CD4-positive, alpha-beta memory T cell (primary cell): ENCODE measurements around the gene HSPB6. TPM values are rescaled to one million over a fixed set of nuclear protein-coding genes. Genes with fewer than 3 reads are reported as not detected.

Experiments used
- CTCF ChIA-PET: fragments of 350-600 bp; sonication (Branson Sonifier 250); formaldehyde crosslinking; loops from one replicate; lab custom pipeline; 2021; ENCODE audit warnings: inconsistent platforms; ENCODE audit not compliant: partially characterized antibody; lab: Charles Lee
- POLR2A ChIA-PET: fragments of 350-600 bp; sonication (Branson Sonifier 250); formaldehyde crosslinking; loops from one replicate; lab custom pipeline; 2021; ENCODE audit not compliant: partially characterized antibody; lab: Charles Lee
- DNase-seq, 5 donors: peaks; one replicate each; pipeline versions ENCODE4 v3.0.0 to v3.0.0-alpha.2; 2020 to 2022; ENCODE audit warnings: mixed read lengths in 1 of 5
- H3K27ac ChIP-seq: one replicate; pipeline ENCODE4 v1.7.0; 2013; ENCODE audit warnings: low read depth, low read length
- H3K27me3 ChIP-seq: 2 replicates; pipeline ENCODE4 v1.7.0; 2013; ENCODE audit warnings: mild to moderate bottlenecking, low read length, moderate library complexity; ENCODE audit not compliant: insufficient read depth
- H3K36me3 ChIP-seq: 2 replicates; pipeline ENCODE4 v1.7.0; 2013; ENCODE audit warnings: mild to moderate bottlenecking, low read length, moderate library complexity; ENCODE audit not compliant: insufficient read depth
- H3K4me1 ChIP-seq: 2 replicates; pipeline ENCODE4 v1.7.0; 2013; ENCODE audit warnings: mild to moderate bottlenecking, low read length, moderate library complexity; ENCODE audit not compliant: insufficient read depth
- H3K4me3 ChIP-seq, 2 donors: one replicate each; pipeline ENCODE4 v1.7.0; 2013; ENCODE audit warnings: low read length in 2 of 2, mild to moderate bottlenecking in 1 of 2
- H3K9me3 ChIP-seq, 2 donors: one replicate each; pipeline ENCODE4 v1.7.0; 2013; ENCODE audit warnings: low read length in 2 of 2, control low read depth in 1 of 2; ENCODE audit not compliant: control insufficient read depth in 1 of 2
- H3K27ac Mint-ChIP-seq, 7 donors: one replicate each; pipeline ENCODE4 v1.8.0; 2020 to 2021; ENCODE audit warnings: mixed read lengths in 7 of 7, mild to moderate bottlenecking in 6 of 7, inconsistent platforms in 3 of 7, moderate library complexity in 3 of 7
- H3K27me3 Mint-ChIP-seq, 2 donors: one replicate each; pipeline ENCODE4 v1.8.0; 2020 to 2021; ENCODE audit warnings: mixed read lengths in 2 of 2
- H3K36me3 Mint-ChIP-seq, 2 donors: one replicate each; pipeline ENCODE4 v1.8.0; 2020 to 2021; ENCODE audit warnings: mixed read lengths in 2 of 2, inconsistent platforms in 1 of 2, mild to moderate bottlenecking in 1 of 2
- H3K4me1 Mint-ChIP-seq, 4 donors: one replicate each; pipeline ENCODE4 v1.8.0; 2020 to 2021; ENCODE audit warnings: mixed read lengths in 4 of 4, mild to moderate bottlenecking in 1 of 4
- H3K4me3 Mint-ChIP-seq, 8 donors: one replicate each; pipeline ENCODE4 v1.8.0; 2020 to 2021; ENCODE audit warnings: mixed read lengths in 8 of 8, mild to moderate bottlenecking in 7 of 8, moderate library complexity in 6 of 8, inconsistent platforms in 3 of 8
- H3K9me3 Mint-ChIP-seq, 8 donors: one replicate each; pipeline ENCODE4 v1.8.0; 2020 to 2021; ENCODE audit warnings: mixed read lengths in 8 of 8, mild to moderate bottlenecking in 5 of 8, inconsistent platforms in 3 of 8, moderate library complexity in 1 of 8
- intact Hi-C: fragments of 100-400 bp; cut with micrococcal nuclease; formaldehyde crosslinking; loops from one replicate; pipeline ENCODE4 v1.15.1; 2023
- polyA plus RNA-seq, 2 donors: library from polyadenylated mRNA; unstranded; fragments of 300-500 nt; fragmentation: Illumina TruSeq; gene quantifications; one replicate each; pipeline ENCODE4 v1.2.3, GENCODE V29; 2021
- total RNA-seq, 2 experiments: library from RNA; stranded (reverse); gene quantifications; one replicate each; pipeline ENCODE4 v1.2.3, GENCODE V29; 2021

HSPB6 gene
- total and polyA plus RNA-seq, 4 experiments from 2014 or later, result not detected

DNA sequence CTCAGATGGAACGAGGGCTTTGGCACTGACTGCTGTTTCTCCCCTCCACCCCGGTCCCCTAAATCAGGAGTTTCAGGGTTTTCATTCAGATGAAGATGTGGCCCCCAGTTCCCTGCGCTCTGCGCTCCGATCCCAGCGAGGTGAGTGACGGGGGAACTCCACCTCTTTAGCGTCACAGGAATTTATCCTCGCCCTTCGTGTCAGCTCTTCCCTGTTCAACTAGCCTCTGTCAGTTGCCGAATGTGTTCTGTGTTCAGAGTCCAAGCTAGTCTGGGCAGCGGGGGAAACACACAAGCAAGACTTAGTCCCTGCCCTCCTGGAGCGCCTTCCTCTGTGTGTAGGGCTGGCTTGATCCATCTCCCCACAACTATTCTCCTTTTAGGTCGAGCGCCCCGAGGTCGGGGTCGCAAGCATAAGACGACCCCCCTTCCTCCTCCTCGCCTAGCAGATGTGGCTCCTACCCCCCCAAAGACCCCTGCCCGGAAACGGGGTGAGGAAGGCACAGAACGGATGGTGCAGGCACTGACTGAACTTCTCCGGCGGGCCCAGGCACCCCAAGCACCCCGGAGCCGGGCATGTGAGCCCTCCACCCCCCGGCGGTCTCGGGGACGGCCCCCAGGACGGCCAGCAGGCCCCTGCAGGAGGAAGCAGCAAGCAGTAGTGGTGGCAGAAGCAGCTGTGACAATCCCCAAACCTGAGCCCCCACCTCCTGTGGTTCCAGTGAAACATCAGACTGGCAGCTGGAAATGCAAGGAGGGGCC, 37.2 kb downstream of the HSPB6 start:
- Histone ChIP-seq H3K4me3 (no peak overlapping the region), H3K27ac (no peak overlapping the region), H3K27me3 (no peaks in the 10 kb centered on the region), H3K36me3 (peaks cover 37% of the 10 kb centered on the region), H3K4me1 (peaks cover 34% of the 10 kb centered on the region), H3K9me3 (no peaks in the 10 kb centered on the region)
- no peak for DNase-seq
- H3K9me3 Mint-ChIP-seq, result peaks cover 0 to 1% (median 0%) of the 10 kb centered on the region in 8 donors
- peaks cover 23 to 52% (median 33%) of the 10 kb centered on the region in 4 donors for H3K4me1 Mint-ChIP-seq
- peak overlapping the region; percentile 90 to 97 (median 92) for H3K4me3 Mint-ChIP-seq
- peak overlapping the region in 6 of 7 donors; percentile 66 to 96 (median 85) for H3K27ac Mint-ChIP-seq
- ChIA-PET CTCF (interaction anchor here (0.7 to 1.9 kb wide), 4 partner anchors 17 to 27 kb away, joined by 3 to 6 read pairs (median 4); no protein-coding TSS in a partner anchor), POLR2A (interaction anchor here (0.7 to 4.4 kb wide), 7 partner anchors 8 to 29 kb away, joined by 3 to 51 read pairs (median 16); partner anchors contain the start of genes IGFLR1, LIN37, PSENEN and U2AF1L4)
- intact Hi-C loops, result no loop called here
- H3K27me3 Mint-ChIP-seq, result no peaks in the 10 kb centered on the region
- H3K36me3 Mint-ChIP-seq, result peaks cover 12 to 36% of the 10 kb centered on the region in 2 donors

- ChIA-PET POLR2A (interaction anchor here (0.7 to 4.4 kb wide), 10 partner anchors 9 to 182 kb away, joined by 3 to 51 read pairs (median 14); partner anchors contain the start of genes IGFLR1, LIN37, NFKBID and PSENEN), CTCF (interaction anchor here (0.7 to 1.9 kb wide), 4 partner anchors 18 to 26 kb away, joined by 3 to 6 read pairs (median 4); no protein-coding TSS in a partner anchor)
- Mint-ChIP-seq H3K4me1 (peaks cover 32 to 63% (median 43%) of the 10 kb centered on the region in 4 donors), H3K27me3 (no peaks in the 10 kb centered on the region), H3K27ac (peak overlapping the region; percentile 78 to 96 (median 92)), H3K9me3 (peaks cover 0 to 1% (median 0%) of the 10 kb centered on the region in 8 donors), H3K36me3 (peaks cover 8 to 27% of the 10 kb centered on the region in 2 donors), H3K4me3 (peak overlapping the region; percentile 90 to 97 (median 92))
- intact Hi-C loops, result no loop called here
- Histone ChIP-seq H3K36me3 (peaks cover 26% of the 10 kb centered on the region), H3K27me3 (no peaks in the 10 kb centered on the region), H3K4me3 (peak overlapping the region; percentile 17 to 78), H3K4me1 (peaks cover 45% of the 10 kb centered on the region), H3K27ac (peak overlapping the region; percentile 65), H3K9me3 (no peaks in the 10 kb centered on the region)
- DNase-seq, result peak; percentile 37 to 59 (median 47)
These were observed 38.3 kb downstream of the HSPB6 start for GRCh38 chr19:35718345-35719041.

DNA sequence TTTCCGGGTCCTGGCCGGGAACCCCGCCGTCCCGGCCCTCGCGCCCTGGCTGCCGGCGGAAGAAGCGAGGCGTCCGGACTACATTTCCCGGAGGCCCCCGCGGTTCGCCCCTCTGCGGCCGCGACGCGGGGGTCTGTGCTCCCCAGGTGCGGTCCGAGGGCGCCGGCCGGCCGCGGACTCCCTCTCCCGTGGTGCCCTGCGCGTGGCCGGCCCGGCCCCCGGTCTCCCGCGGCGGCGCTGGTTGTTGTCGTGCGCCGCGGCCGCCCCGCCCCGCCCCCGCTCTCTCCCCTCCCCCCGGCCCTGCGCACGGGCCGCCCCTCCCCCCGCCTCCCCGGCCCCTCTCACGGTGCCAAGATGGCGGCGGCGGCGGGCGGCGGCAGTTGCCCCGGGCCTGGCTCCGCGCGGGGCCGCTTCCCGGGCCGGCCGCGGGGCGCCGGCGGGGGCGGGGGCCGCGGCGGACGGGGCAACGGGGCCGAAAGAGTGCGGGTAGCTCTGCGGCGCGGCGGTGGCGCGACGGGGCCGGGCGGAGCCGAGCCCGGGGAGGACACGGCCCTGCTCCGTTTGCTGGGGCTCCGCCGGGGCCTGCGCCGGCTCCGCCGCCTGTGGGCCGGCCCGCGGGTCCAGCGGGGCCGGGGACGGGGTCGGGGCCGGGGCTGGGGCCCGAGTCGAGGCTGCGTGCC, 39.0 kb downstream of the HSPB6 start, which contains the start of gene KMT2B:
Gene KMT2B, plus strand, starts transcription at position 339 of the 680 bp plus-strand sequence. Its CDS starts 16 bp downstream, at position 355.
- CTCF ChIA-PET, result interaction anchor here (1.3 to 1.9 kb wide), 2 partner anchors 19 to 22 kb away, joined by 5 to 6 read pairs; no protein-coding TSS in a partner anchor
- H3K27me3 ChIP-seq, result no peaks in the 10 kb centered on the region

DNA sequence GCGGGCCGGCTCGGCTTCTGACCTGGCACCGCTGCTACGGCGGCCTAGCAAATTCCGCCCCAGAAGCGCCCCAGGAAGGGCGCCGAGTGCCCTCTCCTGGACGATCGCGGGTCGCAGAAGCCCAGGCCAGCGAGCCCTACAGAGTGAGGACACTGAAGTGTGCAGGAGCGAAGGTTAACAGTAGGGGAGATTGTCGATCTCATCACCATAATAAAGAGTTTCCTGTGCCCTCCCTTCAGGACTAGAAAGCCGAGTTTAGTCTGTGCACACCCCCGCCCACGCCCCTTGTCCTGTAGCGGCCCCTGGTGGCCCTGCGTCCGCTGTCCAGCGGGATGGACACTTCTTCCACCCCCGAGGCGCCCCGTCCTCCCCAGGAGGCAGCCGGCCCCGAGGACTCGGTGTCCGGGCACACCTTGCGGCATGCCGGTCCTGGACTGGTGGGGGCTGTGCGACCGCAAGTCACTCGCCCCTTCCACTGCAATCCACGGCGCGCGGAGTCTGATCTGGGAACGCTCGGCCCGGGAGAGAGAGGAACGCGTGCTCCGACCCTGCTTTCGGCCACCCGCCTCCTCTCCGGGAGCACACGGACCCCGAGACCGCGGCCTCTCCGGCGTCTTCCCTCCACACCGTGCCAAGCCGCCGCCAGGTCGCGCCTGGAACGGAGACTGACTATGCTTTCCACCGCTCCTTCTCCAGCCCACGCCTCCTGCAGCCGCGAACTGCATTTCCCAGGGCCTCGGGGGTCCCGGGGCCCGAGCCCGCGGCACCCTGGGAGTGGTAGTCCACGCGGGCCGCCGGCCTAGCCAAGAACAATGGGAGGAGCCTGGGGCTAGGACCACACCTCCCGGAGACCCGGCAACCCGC, 39.8 kb downstream of the HSPB6 start:
- peaks cover 59% of the 10 kb centered on the region for H3K4me1 ChIP-seq
- no peaks in the 10 kb centered on the region for H3K27me3 ChIP-seq
- H3K36me3 Mint-ChIP-seq, result peaks cover 4 to 14% of the 10 kb centered on the region in 2 donors
- peaks cover 0 to 1% (median 0%) of the 10 kb centered on the region in 8 donors for H3K9me3 Mint-ChIP-seq
- no peaks in the 10 kb centered on the region for H3K9me3 ChIP-seq
- intact Hi-C loops, result loop anchor here (1.0 kb wide), 12 partner anchors 15 to 337 kb away; partner anchors contain the start of genes COX6B1, NFKBID, PROSER3 and PSENEN
- H3K27ac ChIP-seq, result peak overlapping the region; percentile 71
- H3K27ac Mint-ChIP-seq, result peak overlapping the region; percentile 90 to 99 (median 94)
- ChIA-PET POLR2A (interaction anchor here (1.5 to 6.3 kb wide), 9 partner anchors 10 to 183 kb away, joined by 4 to 61 read pairs (median 16); partner anchors contain the start of genes IGFLR1, LIN37, NFKBID and PSENEN), CTCF (interaction anchor here (1.9 to 6.0 kb wide), 2 partner anchors 23 kb away, joined by 6 to 54 read pairs; no protein-coding TSS in a partner anchor)
- peak overlapping the region; percentile 68 to 81 for H3K4me3 ChIP-seq
- H3K4me3 Mint-ChIP-seq, result peak overlapping the region; percentile 91 to 99 (median 94)
- no peaks in the 10 kb centered on the region for H3K27me3 Mint-ChIP-seq
- DNase-seq, result peak; percentile 97 to 99 (median 98)
- H3K4me1 Mint-ChIP-seq, result peaks cover 44 to 71% (median 55%) of the 10 kb centered on the region in 4 donors
- H3K36me3 ChIP-seq, result peaks cover 12% of the 10 kb centered on the region

More for the DNA sequence above, 39.0 kb downstream of the HSPB6 start, which contains the start of gene KMT2B:
- Histone ChIP-seq H3K4me1 (peaks cover 51% of the 10 kb centered on the region), H3K9me3 (no peaks in the 10 kb centered on the region), H3K36me3 (peaks cover 19% of the 10 kb centered on the region), H3K4me3 (peak within 1 kb of the TSS; percentile 78 to 81), H3K27ac (peak within 1 kb of the TSS; percentile 71)
- POLR2A ChIA-PET, result interaction anchor here (0.8 to 4.4 kb wide), 9 partner anchors 10 to 183 kb away, joined by 3 to 51 read pairs (median 15); partner anchors contain the start of genes IGFLR1, LIN37, NFKBID and PSENEN
- Mint-ChIP-seq H3K4me1 (peaks cover 38 to 70% (median 49%) of the 10 kb centered on the region in 4 donors), H3K36me3 (peaks cover 4 to 22% of the 10 kb centered on the region in 2 donors), H3K9me3 (peaks cover 0 to 1% (median 0%) of the 10 kb centered on the region in 8 donors), H3K27me3 (no peaks in the 10 kb centered on the region), H3K27ac (peak within 1 kb of the TSS; percentile 90 to 99 (median 94)), H3K4me3 (peak within 1 kb of the TSS; percentile 91 to 99 (median 94))
- DNase-seq, result no peak
- intact Hi-C loops, result loop anchor here (1.0 kb wide), 12 partner anchors 16 to 336 kb away; partner anchors contain the start of genes COX6B1, NFKBID, PROSER3 and PSENEN

GRCh38 chr19:35715981-35716800, 40.6 kb downstream of the HSPB6 start:
- H3K4me3 Mint-ChIP-seq, result peak overlapping the region; percentile 91 to 99 (median 94)
- peak overlapping the region; percentile 90 to 99 (median 94) for H3K27ac Mint-ChIP-seq
- H3K36me3 Mint-ChIP-seq, result peaks cover 4 to 8% of the 10 kb centered on the region in 2 donors
- peaks cover 0 to 1% (median 0%) of the 10 kb centered on the region in 8 donors for H3K9me3 Mint-ChIP-seq
- peak in 2 of 5 donors; percentile 27 to 56 for DNase-seq
- peaks cover 47 to 72% (median 59%) of the 10 kb centered on the region in 4 donors for H3K4me1 Mint-ChIP-seq
- Histone ChIP-seq H3K9me3 (no peaks in the 10 kb centered on the region), H3K4me3 (peak overlapping the region; percentile 68 to 81), H3K27ac (peak overlapping the region; percentile 71), H3K27me3 (no peaks in the 10 kb centered on the region), H3K36me3 (peaks cover 4% of the 10 kb centered on the region), H3K4me1 (peaks cover 68% of the 10 kb centered on the region)
- intact Hi-C loops, result no loop called here
- ChIA-PET POLR2A (interaction anchor here (0.6 to 6.3 kb wide), 7 partner anchors 10 to 32 kb away, joined by 3 to 61 read pairs (median 4); partner anchors contain the start of genes IGFLR1, LIN37, PSENEN and U2AF1L4), CTCF (interaction anchor here (0.7 to 6.0 kb wide), 6 partner anchors 13 to 206 kb away, joined by 3 to 54 read pairs (median 4); partner anchors contain the start of gene LIN37)
- H3K27me3 Mint-ChIP-seq, result no peaks in the 10 kb centered on the region
